AG04450 (cell line): ENCODE measurements around the gene GJD3. TPM values are rescaled to one million over a fixed set of nuclear protein-coding genes. Genes with fewer than 3 reads are reported as not detected.

Source experiments
- CTCF ChIA-PET: fragments of 300-600, 350-600 bp; formaldehyde crosslinking; extraction: SDS; loops from one replicate; lab custom pipeline; 2022; ENCODE audit warnings: antibody characterized with exemption, inconsistent platforms; lab: Charles Lee
- POLR2A ChIA-PET: fragments of 350-600 bp; formaldehyde crosslinking; extraction: SDS; loops from one replicate; lab custom pipeline; 2021; ENCODE audit warnings: antibody characterized with exemption, inconsistent platforms; lab: Yijun Ruan, JAX
- DNase-seq: peaks from one replicate; pipeline ENCODE4 v3.0.0-alpha.2; 2011; ENCODE audit warnings: low read depth, low spot score
- H3K27ac ChIP-seq: one replicate; pipeline ENCODE4 v1.5.1; 2012; ENCODE audit warnings: low read depth, low read length, control low read depth
- H3K27me3 ChIP-seq: one replicate; pipeline ENCODE4 v1.6.0; 2012; ENCODE audit warnings: low read length; ENCODE audit not compliant: control insufficient read depth, insufficient read depth
- H3K4me3 ChIP-seq: 2 replicates; pipeline ENCODE4 v1.5.1; 2011; ENCODE audit warnings: mild to moderate bottlenecking, low read depth, low read length, control low read depth
- H3K9me3 ChIP-seq: 2 replicates; pipeline ENCODE4 v1.5.1; 2012; ENCODE audit warnings: low read length; ENCODE audit not compliant: control insufficient read depth, insufficient read depth
- CTCF ChIP-seq: IDR thresholded peaks from 2 replicates; pipeline ENCODE4 v1.5.1; 2011; ENCODE audit warnings: low read depth, low read length, control low read depth, inconsistent platforms
- polyA plus RNA-seq: library from polyadenylated mRNA; depleted of rRNA; stranded (reverse); fragments of >200 nt; gene quantifications from 2 replicates; pipeline ENCODE4 v1.2.3, GENCODE V29; 2011

Gene GJD3
- polyA plus RNA-seq, 1 experiment, result 0.41 TPM

GRCh38 chr17:40348562-40349476 is 15.7 kb downstream of the GJD3 start:
- ChIA-PET CTCF (interaction anchor here (0.6 to 2.0 kb wide), 3 partner anchors 32 to 49 kb away, joined by 4 to 13 read pairs (median 10); no protein-coding TSS in a partner anchor), POLR2A (no interaction called here)
- no peak for TF ChIP-seq CTCF
- no peaks in the 10 kb centered on the region; the same call in 1 of the 2 replicates for H3K9me3 ChIP-seq
- H3K4me3 ChIP-seq, result no peak overlapping the region
- no peak overlapping the region for H3K27ac ChIP-seq
- H3K27me3 ChIP-seq, result no peaks in the 10 kb centered on the region
- DNase-seq, result no peak

- no peak for TF ChIP-seq CTCF
Measured at GRCh38 chr17:40348136-40348504, 16.4 kb downstream of the GJD3 start.

GRCh38 chr17:40347319-40348135 is 17.0 kb downstream of the GJD3 start:
- H3K27ac ChIP-seq, result no peak overlapping the region
- ChIA-PET POLR2A (no interaction called here), CTCF (interaction anchor here (0.5 to 2.0 kb wide), 3 partner anchors 30 to 186 kb away, joined by 4 to 13 read pairs (median 10); no protein-coding TSS in a partner anchor)
- no peaks in the 10 kb centered on the region for H3K27me3 ChIP-seq
- no peak for TF ChIP-seq CTCF
- no peak overlapping the region for H3K4me3 ChIP-seq
- no peaks in the 10 kb centered on the region; the same call in 1 of the 2 replicates for H3K9me3 ChIP-seq
- DNase-seq, result no peak

More at GRCh38 chr17:40348136-40348504, 16.4 kb downstream of the GJD3 start:
- Histone ChIP-seq H3K27ac (no peak overlapping the region), H3K27me3 (no peaks in the 10 kb centered on the region), H3K9me3 (no peaks in the 10 kb centered on the region; the same call in 1 of the 2 replicates), H3K4me3 (no peak overlapping the region)
- ChIA-PET CTCF (interaction anchor here (0.5 to 2.0 kb wide), 3 partner anchors 31 to 185 kb away, joined by 4 to 13 read pairs (median 10); no protein-coding TSS in a partner anchor), POLR2A (no interaction called here)
- DNase-seq, result no peak

GRCh38 chr17:40346765-40347158 is 17.8 kb downstream of the GJD3 start:
- POLR2A ChIA-PET, result interaction anchor here (1.0 to 1.9 kb wide), 2 partner anchors 39 to 1342 kb away, joined by 3 to 4 read pairs; partner anchors contain the start of gene EIF1
- no peaks in the 10 kb centered on the region; the same call in 1 of the 2 replicates for H3K9me3 ChIP-seq
- no peak for DNase-seq
- H3K27ac ChIP-seq, result no peak overlapping the region
- TF ChIP-seq CTCF, result no peak
- H3K4me3 ChIP-seq, result no peak overlapping the region
- CTCF ChIA-PET, result interaction anchor here (1.0 to 2.0 kb wide), 2 partner anchors 44 to 52 kb away, joined by 3 to 10 read pairs; no protein-coding TSS in a partner anchor
- H3K27me3 ChIP-seq, result no peaks in the 10 kb centered on the region
